Measurements from ENCODE around the gene CFAP119.

The CFAP119 gene

GRCh38 chr16:30780549-30780948 is 18.7 kb upstream of the CFAP119 start:
- no peak for DNase-seq

- DNase-seq: no peak
Measured at GRCh38 chr16:30780021-30780420, 18.2 kb upstream of the CFAP119 start.

- no peak for DNase-seq
Measured at GRCh38 chr16:30779596-30779995, 17.7 kb upstream of the CFAP119 start.

- DNase-seq: no peak
Measured at GRCh38 chr16:30778549-30779244, 16.8 kb upstream of the CFAP119 start.

- DNase-seq: no peak
Measured at GRCh38 chr16:30777591-30778297, 15.9 kb upstream of the CFAP119 start.

- DNase-seq: peak; percentile 76 to 80
Measured at GRCh38 chr16:30775392-30776188, 13.7 kb upstream of the CFAP119 start.

- peak in 1 of 2 experiments; percentile 38 for DNase-seq
Measured at GRCh38 chr16:30775131-30775391, 13.2 kb upstream of the CFAP119 start.

- DNase-seq: no peak
Measured at GRCh38 chr16:30774367-30775130, 12.7 kb upstream of the CFAP119 start.

- DNase-seq: no peak
Measured at GRCh38 chr16:30773826-30774225, 12.0 kb upstream of the CFAP119 start.

- no peak for DNase-seq
Measured at GRCh38 chr16:30771726-30772125, 9.9 kb upstream of the CFAP119 start.

GRCh38 chr16:30769379-30770089 is 7.7 kb upstream of the CFAP119 start:
- no peak for DNase-seq

- DNase-seq: no peak
Measured at GRCh38 chr16:30768583-30769181, 6.8 kb upstream of the CFAP119 start.

- DNase-seq: no peak
Measured at GRCh38 chr16:30767767-30768465, 6.1 kb upstream of the CFAP119 start.

GRCh38 chr16:30766933-30767284 is 5.0 kb upstream of the CFAP119 start:
- no peak for DNase-seq

GRCh38 chr16:30766206-30766932 is 4.5 kb upstream of the CFAP119 start:
- DNase-seq: no peak

- DNase-seq: no peak
Measured at GRCh38 chr16:30764816-30765465, 3.1 kb upstream of the CFAP119 start.

- no peak for DNase-seq
Measured at GRCh38 chr16:30764086-30764485, 2.2 kb upstream of the CFAP119 start.

GRCh38 chr16:30762991-30763725 is 1.3 kb upstream of the CFAP119 start:
- DNase-seq: no peak

GRCh38 chr16:30761427-30761927 is 385 bp downstream of the CFAP119 start:
- DNase-seq: peak; percentile 58 to 66

All from activated T-cell treated with anti-CD3 and anti-CD28 coated beads, Interleukin-2, amount 50 U/mL, for 48 hours (primary cell).